HG03025 (cell line): Measurements from ENCODE around the gene MRAP2.
"Not testable (repeated sequence)": the region's sequence is repeated elsewhere in the genome, so short reads cannot be mapped to it uniquely, and the experiment has no call there.

Source experiments
- ATAC-seq: cut with Tn5 transposase; IDR thresholded peaks from one replicate; pipeline ENCODE4 v1.9.1; 2021; ENCODE audit warnings: mild to moderate bottlenecking, moderate library complexity; ENCODE audit not compliant: unreplicated experiment, low FRiP score

Gene MRAP2

GRCh38 chr6:84027340-84028181, 6.0 kb upstream of the MRAP2 start:
- no peak for ATAC-seq

DNA sequence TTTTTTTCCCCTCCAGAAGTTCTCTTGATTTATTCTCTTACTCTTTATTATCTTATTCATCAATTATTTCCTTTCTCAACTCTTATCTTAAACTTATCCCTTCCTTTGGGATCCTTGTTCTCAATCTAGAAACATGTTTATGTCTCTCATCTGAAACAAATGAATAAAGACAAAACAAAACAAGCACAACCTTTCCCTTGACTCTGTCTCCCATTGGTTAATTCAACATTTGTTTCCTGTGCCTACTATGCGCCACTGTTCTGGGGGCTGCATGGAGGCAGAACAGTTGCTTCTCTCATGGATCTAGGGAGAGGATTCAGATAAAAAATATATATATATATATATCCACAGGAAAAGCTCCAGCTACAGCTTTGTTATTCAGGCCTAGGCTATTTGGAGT, 5.2 kb upstream of the MRAP2 start:
- ATAC-seq: no peak

GRCh38 chr6:84032000-84032399, 1.6 kb upstream of the MRAP2 start:
- ATAC-seq: not testable (repeated sequence)

- ATAC-seq: no peak
These were observed 1.9 kb downstream of the MRAP2 start for GRCh38 chr6:84035484-84035883.

- no peak for ATAC-seq
These were observed 4.0 kb downstream of the MRAP2 start for GRCh38 chr6:84037425-84038089.

DNA sequence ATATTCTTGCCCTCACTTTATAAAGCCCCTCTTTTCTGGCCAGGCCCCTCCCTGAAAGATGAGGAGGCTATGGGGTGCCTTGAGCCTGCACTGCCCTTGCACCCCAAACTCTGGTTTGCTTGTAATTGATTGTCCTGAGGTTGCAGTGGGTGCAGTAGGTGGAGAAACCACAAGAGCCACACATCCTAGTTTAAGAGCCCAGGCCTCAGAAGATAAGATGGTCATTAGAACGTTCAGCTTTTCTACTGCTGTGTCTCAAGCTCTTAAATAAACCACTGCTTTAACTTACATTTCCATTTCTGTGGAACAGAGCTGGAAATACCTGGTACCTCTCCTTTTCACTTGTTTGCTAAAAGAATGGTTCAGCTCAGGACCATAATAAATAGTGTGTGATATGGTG, 9.0 kb downstream of the MRAP2 start:
- no peak for ATAC-seq

GRCh38 chr6:84043555-84043954, 10.0 kb downstream of the MRAP2 start:
- ATAC-seq: no peak

- no peak for ATAC-seq
These were observed 13.2 kb downstream of the MRAP2 start for GRCh38 chr6:84046755-84047154.

GRCh38 chr6:84048588-84048987, 15.0 kb downstream of the MRAP2 start:
- no peak for ATAC-seq

DNA sequence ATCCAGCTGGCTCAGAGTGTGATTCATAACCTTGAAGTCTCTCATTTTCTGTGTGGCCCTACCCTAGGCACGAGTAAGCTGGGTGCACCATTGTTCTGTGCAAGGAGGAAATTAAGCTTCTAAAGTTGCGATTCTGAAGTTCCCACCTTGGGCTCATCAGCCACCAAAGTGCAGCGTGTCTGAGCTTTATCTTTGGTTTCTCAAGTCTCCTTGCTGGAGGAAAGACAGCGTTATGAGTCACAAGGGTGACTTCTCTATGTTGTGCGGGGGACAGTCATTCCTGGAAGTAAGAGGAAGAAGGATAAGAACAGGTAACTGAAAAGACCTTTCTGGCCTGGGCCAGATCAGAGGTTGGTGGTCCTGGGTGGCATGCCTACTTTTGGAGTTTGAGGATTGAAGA, 16.8 kb downstream of the MRAP2 start:
- no peak for ATAC-seq

- no peak for ATAC-seq
These were observed 18.8 kb downstream of the MRAP2 start for GRCh38 chr6:84052204-84052882.

DNA sequence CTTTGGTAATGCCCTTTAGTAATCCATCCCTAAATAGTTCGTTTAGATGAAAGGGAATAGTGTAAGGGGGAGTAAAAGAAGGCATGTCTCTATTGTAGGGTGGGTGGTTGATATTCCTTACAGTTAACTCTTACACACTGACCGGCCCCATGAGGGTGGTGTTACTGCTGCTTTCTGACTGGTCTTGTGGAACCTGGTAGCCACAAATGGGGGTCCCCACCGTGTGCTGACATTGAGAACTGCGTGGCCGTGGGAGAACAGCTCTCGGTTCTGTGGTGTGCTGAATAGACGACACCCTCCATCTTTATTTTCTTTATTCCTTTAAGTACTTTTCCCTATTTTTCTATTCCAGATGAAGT, 19.3 kb downstream of the MRAP2 start:
- no peak for ATAC-seq

- no peak for ATAC-seq
These were observed 22.1 kb downstream of the MRAP2 start for GRCh38 chr6:84055647-84056046.

DNA sequence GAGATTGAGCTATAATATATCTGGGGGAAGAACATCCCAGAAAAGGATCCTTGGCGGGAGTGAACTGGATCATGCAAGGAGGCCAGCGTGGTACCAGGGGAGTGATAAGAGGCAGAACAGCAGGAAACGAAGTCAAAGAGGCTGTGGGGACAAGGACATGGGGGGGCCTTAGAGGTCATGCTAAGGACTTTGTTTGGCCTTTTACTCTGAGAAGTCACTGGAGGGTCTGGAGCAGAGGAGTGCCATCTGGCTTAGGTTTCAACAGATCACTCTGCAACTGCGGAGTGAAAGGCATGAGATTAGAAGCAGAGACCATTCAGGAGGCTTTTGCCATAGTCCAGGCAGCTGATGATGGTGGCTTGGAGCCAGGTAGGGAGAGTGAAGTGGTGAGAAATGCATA, 24.3 kb downstream of the MRAP2 start:
- no peak for ATAC-seq

DNA sequence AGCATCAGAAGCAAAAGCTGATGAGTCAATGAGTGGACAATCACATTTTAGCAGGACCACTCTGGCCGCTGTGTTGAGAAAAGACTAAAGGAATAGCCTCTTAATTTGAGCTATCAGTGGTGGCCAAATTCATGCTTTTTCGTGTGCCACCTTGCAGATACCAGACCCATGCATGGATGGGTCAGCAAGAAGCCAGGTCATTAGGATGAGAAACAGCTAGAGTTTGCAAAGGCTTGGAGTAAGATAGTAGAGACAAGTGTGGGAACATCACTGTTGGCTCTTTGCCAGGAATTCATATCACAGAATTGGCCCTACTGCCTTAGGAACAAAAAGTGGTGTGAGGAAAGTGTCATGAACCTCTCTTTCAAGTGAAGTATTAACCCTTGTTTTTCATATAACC, 25.5 kb downstream of the MRAP2 start:
- ATAC-seq: no peak

DNA sequence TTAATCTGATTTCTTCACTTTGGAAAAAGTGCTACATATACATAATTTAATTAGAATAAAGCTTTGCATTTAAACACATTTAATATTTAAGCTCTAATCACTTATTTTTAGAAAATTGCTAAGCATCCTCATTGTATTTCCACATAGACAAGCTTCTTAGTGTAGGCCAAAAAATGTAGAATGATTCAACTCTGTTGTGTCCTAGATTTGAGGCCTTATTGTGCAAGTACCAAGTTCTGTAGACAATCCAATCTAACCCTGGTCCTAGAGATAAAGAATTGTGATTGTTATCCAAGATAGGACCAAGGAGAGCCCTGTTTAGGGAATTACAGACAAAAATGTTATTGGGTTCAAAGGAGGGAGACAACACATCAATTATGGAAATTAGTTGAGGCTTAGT, 27.6 kb downstream of the MRAP2 start:
- ATAC-seq: no peak

DNA sequence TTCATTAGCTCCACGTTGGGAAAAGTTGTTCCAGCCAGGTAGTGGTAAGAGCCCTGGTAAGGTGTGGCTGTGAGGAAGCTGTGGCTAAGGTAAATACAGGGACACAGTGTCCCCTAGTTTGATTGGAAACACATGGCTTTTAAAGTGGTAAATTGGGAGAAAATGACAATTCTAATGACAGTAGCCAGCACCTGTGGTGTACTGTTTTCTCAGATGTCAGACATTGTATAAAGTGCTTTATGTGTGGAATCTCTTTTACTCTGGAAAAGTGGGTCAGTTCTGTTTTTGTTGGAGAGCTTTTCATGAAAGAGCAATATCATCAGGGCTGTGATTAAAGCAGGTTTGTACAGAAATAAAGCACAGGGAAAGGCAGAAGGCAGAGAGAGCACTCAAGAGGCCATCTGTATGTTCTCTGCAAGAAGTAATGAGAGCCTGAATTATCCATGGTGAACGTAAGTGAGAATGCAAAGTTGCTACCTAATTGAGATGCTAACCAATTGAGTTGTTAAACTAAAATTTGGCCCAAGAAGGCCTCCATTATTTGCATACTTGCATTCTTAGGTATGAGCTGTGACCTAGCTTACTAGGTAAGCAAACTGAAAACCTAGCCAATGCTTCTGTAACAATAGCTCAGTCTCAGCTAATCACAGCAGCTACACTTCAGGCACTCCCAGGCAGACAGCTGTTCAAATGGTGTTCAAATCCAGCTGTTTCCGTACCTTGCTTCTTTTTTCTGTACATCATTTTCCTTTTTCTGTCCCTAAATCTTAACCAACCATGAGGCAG, 28.2 kb downstream of the MRAP2 start:
- ATAC-seq: no peak

DNA sequence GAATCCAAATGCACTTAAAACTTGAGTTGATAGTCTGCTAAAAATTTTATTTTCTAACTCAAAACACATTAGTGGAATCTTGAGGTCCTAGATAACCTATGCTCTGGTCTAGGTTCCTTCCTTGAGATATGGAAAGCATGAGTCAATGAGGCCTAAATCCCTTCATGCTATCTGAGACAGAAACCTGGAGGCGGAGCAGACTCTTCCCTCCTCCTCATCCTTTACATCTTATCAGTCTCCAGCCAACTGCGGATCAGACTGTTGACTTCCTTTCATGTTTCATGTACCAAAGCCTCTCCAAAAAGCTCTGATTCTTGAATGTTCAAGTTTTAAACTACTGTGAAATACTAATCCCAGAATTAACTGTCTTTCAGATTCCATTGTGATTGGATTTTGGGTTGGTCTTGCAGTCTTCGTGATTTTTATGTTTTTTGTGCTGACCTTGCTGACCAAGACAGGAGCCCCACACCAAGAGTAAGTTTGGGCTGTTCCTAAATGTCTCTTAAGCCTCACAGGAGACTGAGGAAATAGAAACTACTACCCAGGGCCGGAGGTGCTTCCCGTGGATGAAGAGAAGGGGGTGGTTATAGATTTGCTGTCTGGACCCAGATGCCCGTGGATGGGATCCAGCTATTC, 29.1 kb downstream of the MRAP2 start:
- no peak for ATAC-seq

- ATAC-seq: no peak
These were observed 32.2 kb downstream of the MRAP2 start for GRCh38 chr6:84065693-84066290.

GRCh38 chr6:84066536-84066935, 33.0 kb downstream of the MRAP2 start:
- ATAC-seq: no peak
